Psoas muscle (tissue), 8 donors: ENCODE data around the gene CLCNKB. TPM values are rescaled to one million over a fixed set of nuclear protein-coding genes. Genes with fewer than 3 reads are reported as not detected.

Experiments
- ATAC-seq, 4 donors: fragments of 200-7000 bp; cut with Tn5 transposase; one replicate each; pipeline ENCODE4 v1.9.1; 2020; ENCODE audit warnings: moderate library complexity in 3 of 4, mild to moderate bottlenecking in 2 of 4
- DNase-seq, 2 donors: peaks; one replicate each; pipeline ENCODE4 v3.0.0-alpha.2; 2020
- H3K27ac ChIP-seq: fragments of 200-600 bp; one replicate; pipeline ENCODE4 v1.8.0; 2022
- H3K27me3 ChIP-seq, 3 donors: fragments of 200-600 bp in 1 of 3; one replicate each; pipeline versions ENCODE4 v1.6.1 to v1.8.0; 2013 to 2022; ENCODE audit warnings: low read length in 2 of 3, mild to moderate bottlenecking in 2 of 3, moderate library complexity in 1 of 3; ENCODE audit not compliant: insufficient read depth in 3 of 3
- H3K36me3 ChIP-seq, 2 donors: fragments of 200-600 bp in 1 of 2; one replicate each; pipeline versions ENCODE4 v1.6.1 to v1.8.0; 2013 to 2022; ENCODE audit warnings: low read depth in 1 of 2, mild to moderate bottlenecking in 1 of 2, moderate library complexity in 1 of 2; ENCODE audit not compliant: insufficient read depth in 1 of 2
- H3K4me1 ChIP-seq: fragments of 200-600 bp; one replicate; pipeline ENCODE4 v1.8.0; 2022
- H3K4me3 ChIP-seq: fragments of 200-600 bp; one replicate; pipeline ENCODE4 v1.8.0; 2022; ENCODE audit warnings: mild to moderate bottlenecking
- H3K9me3 ChIP-seq: fragments of 200-600 bp; one replicate; pipeline ENCODE4 v1.8.0; 2022
- WGBS, 3 donors: extraction: QIAGEN DNeasy Blood & Tissue Kit; methylation state at CpG; one replicate each; pipeline versions ENCODE4 v1.1.6 to v1.1.7; 2013; 5-methylcytosine and 5-hydroxymethylcytosine counted together
- intact Hi-C, 2 donors: fragments of 100-400 bp; cut with DNase I; formaldehyde crosslinking; loops; one replicate each; pipeline versions ENCODE4 v1.11.0 to v1.14.2; 2022
- polyA plus RNA-seq, 3 donors: library from polyadenylated mRNA; stranded (reverse); fragments of 200-250 nt; gene quantifications; one replicate each; pipeline ENCODE4 v1.2.3, GENCODE V29; 2013
- total RNA-seq, 4 donors: library from RNA; stranded (reverse); fragmentation: NEBNext Ultra II Directional in 2 of 4; extraction: Animal tissue kit (Norgen Biotek cat#: 25700) in 2 of 4; gene quantifications; one replicate each; pipeline versions ENCODE4 v1.2.1 to v1.2.4, GENCODE V29; 2021 to 2023
- TF ChIP-seq, protein P1 (sequence below): fragments of 200-600 bp; IDR thresholded peaks from one replicate; pipeline ENCODE4 v1.8.0; 2022; ENCODE audit warnings: antibody characterized with exemption
- donor health status: healthy with polysubstance abuse.
- donor health status: DM: no; HTN: no; CAD: no; lungs with moderate emphysema.
- donor health status: Bipolar disorder and iron deficiency.
- donor health status: healthy.
- donor health status: DM: yes; HTN: yes; CAD: no.
- donor health status: DM: no; HTN: no; CAD: no.
- donor health status: DM: no; HTN: no; CAD: no.
- donor health status: DM: yes; HTN: yes; CAD: no.

Gene CLCNKB
- total and polyA plus RNA-seq, 7 donors, result 0.05 to 0.31 (median 0.30) TPM; not detected in 4

DNA sequence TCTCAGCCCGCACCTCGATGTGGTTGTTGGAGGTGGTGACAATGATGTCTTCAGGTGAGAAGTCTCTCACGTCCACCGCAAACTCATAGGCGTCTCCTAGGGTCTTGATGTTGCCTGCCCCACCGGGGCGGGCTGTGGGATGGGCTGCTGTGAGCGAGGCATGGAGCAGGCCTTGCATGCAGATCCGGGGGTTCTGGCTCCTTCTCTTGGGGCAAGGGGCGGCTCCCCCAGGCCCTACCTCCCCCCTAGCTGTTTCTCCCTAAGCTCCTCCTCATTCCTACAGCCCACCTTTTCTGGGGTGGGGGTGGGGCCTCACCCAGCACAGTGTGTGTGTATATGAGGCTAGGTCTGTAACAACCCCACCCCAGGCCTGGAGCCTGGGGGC is 26.5 kb upstream of the CLCNKB start:
- Histone ChIP-seq H3K9me3 (no peaks in the 10 kb centered on the region), H3K4me1 (peaks cover 61% of the 10 kb centered on the region), H3K27ac (peak overlapping the region; percentile 100), H3K4me3 (peak overlapping the region; percentile 84), H3K36me3 (no peaks in the 10 kb centered on the region), H3K27me3 (no peaks in the 10 kb centered on the region)
- no peak for ATAC-seq
- TF ChIP-seq, protein P1, sequence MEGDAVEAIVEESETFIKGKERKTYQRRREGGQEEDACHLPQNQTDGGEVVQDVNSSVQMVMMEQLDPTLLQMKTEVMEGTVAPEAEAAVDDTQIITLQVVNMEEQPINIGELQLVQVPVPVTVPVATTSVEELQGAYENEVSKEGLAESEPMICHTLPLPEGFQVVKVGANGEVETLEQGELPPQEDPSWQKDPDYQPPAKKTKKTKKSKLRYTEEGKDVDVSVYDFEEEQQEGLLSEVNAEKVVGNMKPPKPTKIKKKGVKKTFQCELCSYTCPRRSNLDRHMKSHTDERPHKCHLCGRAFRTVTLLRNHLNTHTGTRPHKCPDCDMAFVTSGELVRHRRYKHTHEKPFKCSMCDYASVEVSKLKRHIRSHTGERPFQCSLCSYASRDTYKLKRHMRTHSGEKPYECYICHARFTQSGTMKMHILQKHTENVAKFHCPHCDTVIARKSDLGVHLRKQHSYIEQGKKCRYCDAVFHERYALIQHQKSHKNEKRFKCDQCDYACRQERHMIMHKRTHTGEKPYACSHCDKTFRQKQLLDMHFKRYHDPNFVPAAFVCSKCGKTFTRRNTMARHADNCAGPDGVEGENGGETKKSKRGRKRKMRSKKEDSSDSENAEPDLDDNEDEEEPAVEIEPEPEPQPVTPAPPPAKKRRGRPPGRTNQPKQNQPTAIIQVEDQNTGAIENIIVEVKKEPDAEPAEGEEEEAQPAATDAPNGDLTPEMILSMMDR, result no peak
- intact Hi-C loops, result no loop called here
- WGBS, 3 donors, result 27 to 79% (median 44%) methylated on average over 7 to 10 of the region's 10 CpGs
- DNase-seq, result peak in 1 of 2 donors; percentile 63

DNA sequence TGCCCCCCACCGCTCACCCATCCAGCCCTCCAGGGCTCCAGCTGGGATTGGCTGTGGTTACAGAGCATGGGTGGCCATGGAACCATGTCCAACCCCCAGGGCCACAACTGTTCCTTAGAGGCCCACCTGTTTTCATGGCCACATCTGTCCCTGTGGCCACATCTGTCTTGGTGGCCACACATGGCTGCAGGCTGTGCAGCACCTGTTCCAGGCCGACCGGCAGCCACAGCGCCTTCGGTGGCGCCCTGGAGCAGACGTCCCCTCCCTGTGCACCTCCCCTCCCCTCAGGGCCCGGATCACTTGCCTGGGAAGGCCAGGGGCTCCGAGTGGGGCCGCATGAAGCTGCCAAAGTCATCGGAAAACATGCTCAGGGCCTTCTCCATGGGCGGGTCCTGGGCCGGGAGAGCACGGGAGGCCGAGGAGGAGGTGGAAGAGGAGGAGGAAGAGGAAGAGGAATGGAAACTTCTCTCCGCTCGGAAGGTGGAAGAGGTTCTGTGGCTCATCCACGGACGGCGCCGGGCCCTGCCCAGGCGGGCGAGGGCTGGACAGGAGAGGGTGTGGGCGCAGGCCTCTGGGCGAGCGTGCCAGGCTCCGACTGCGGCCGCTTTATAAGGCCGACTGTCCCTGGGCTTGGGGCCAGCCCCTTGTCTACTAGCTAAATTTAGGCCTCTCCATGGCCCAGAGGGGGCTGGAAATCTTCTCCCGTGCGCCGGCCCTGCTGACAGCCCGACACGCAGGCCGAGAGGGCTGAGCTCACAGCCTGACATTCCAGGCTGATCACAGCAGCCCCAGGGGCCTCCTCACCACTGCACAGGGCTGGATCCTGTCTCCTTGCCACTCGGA is 25.9 kb upstream of the CLCNKB start, which contains the start of gene HSPB7:
HSPB7 (minus strand) TSS at position 583 of the 843 bp plus-strand sequence; CDS start at position 503, 80 bp downstream.
- intact Hi-C loops, result no loop called here
- H3K27ac ChIP-seq, result peak within 1 kb of the TSS; percentile 100

DNA sequence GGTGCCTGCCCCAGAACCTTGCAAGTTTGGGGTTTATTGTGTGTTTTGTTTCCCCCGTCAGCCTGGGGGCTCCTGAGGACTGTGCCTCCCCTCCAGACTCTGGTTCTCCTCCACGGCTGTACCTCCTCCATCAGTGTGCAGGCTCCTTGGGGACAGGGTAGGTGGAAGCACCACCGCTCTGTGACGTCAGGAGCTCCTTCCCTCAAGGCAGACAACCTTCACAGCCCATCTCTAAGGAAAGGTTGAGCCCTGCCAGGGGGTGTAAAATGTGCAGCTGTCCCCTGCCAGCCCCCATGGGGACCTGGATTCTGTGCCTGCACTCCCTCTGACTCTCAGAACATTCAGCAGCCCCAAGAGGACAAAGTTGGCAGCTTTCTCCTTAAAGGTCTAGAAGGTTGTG is 25.3 kb upstream of the CLCNKB start:
- ATAC-seq, result peak in 3 of 4 donors; percentile 1 to 4 (median 3)
- Histone ChIP-seq H3K4me3 (peak overlapping the region; percentile 84), H3K4me1 (peaks cover 52% of the 10 kb centered on the region), H3K27me3 (no peaks in the 10 kb centered on the region), H3K27ac (peak overlapping the region; percentile 100), H3K36me3 (no peaks in the 10 kb centered on the region), H3K9me3 (no peaks in the 10 kb centered on the region)
- 8 to 38% (median 13%) methylated on average over 4 of the region's 4 CpGs for WGBS, 3 donors
- TF ChIP-seq, protein P1, result no peak
- intact Hi-C loops, result no loop called here
- DNase-seq, result peak; percentile 37 to 71

More for the DNA sequence above, 25.9 kb upstream of the CLCNKB start, which contains the start of gene HSPB7:
- WGBS, 3 donors, result 5 to 14% (median 14%) methylated on average over 32 to 37 of the region's 37 CpGs
- peak within 1 kb of the TSS; percentile 84 for H3K4me3 ChIP-seq
- no peaks in the 10 kb centered on the region for H3K36me3 ChIP-seq
- DNase-seq, result peak; percentile 93 to 96
- peaks cover 57% of the 10 kb centered on the region for H3K4me1 ChIP-seq
- TF ChIP-seq, protein P1, result no peak
- ATAC-seq, result peak; percentile 45 to 53 (median 46)
- no peaks in the 10 kb centered on the region for H3K9me3 ChIP-seq
- H3K27me3 ChIP-seq, result no peaks in the 10 kb centered on the region

DNA sequence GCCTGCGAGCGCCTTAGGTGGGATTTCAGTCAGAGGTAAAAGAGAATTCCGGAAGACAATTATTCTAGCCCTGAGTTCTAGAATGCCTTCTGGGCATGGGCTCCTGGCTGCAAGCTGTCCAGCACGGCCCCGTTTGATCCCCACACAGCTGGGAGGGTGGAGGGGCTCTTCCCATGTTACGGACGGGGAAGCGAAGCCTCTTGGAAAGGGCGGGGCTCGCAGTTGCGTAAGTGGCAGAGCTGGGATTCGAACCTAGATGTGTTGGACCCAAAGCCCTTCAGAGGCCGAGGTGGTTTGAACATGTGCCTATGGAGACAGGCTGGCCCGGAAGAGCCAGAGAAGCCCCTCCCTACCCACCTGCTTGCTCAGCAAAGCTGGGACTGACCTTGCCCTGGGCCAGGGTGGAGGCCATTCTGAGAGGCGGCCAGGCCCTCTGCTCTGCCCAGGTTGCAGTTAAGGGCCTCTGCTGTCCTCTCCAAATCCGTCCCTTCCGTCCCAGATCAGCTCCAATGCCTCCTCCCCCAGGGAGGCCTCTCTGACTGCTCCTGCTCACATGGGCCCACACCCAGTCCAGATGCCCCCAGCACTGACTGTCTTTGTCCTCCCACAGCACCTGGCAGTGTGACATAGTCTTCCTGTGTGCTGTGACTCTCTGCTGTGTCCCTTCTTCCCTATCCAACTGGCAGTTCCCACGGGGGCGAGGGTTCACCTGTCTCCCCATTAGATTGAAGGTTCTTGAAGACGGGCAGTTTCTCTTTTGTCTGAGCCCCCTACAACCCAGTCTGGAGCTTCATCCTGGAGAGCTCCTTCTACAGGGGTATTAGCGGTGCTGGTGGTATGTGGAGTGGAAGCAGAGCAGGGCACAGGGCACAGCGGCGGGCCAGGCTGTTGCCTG is 24.6 kb upstream of the CLCNKB start:
- TF ChIP-seq, protein P1, result no peak

More for the DNA sequence above, 24.6 kb upstream of the CLCNKB start:
- intact Hi-C loops, result no loop called here
- peak; percentile 63 to 86 for DNase-seq
- no peaks in the 10 kb centered on the region for H3K9me3 ChIP-seq
- WGBS, 3 donors, result 29 to 39% (median 30%) methylated on average over 23 of the region's 23 CpGs
- peak; percentile 20 to 41 (median 29) for ATAC-seq
- H3K4me3 ChIP-seq, result peak overlapping the region; percentile 84
- no peaks in the 10 kb centered on the region for H3K36me3 ChIP-seq
- peak overlapping the region; percentile 100 for H3K27ac ChIP-seq
- peaks cover 45% of the 10 kb centered on the region for H3K4me1 ChIP-seq
- no peaks in the 10 kb centered on the region for H3K27me3 ChIP-seq
